ENCODE measurements around the gene TAPBPL.
"Not testable (repeated sequence)": the region's sequence is repeated elsewhere in the genome, so short reads cannot be mapped to it uniquely, and the experiment has no call there.

The TAPBPL gene

DNA sequence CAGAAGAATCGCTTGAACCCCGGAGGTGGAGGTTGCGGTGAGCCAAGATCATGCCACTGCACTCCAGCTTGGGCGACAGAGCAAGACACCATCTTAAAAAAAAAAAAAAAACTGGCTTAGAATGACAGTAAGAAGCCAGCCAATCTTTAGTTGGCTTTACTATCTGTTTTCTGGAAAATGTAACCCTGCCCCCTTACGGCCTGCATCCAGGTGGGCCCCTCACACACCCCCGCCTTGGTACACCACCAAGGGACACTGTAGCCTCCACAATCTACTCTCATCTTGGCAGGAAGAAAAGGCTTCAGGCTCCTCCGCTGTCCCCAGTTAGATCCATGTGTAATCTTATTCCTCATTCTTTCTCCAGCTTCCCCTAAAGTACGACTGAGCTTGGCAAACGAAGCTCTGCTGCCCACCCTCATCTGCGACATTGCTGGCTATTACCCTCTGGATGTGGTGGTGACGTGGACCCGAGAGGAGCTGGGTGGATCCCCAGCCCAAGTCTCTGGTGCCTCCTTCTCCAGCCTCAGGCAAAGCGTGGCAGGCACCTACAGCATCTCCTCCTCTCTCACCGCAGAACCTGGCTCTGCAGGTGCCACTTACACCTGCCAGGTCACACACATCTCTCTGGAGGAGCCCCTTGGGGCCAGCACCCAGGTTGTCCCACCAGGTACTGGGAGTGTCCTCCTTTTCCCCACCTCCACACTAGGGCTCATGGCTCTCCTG lies 6.6 kb downstream of the TAPBPL start:
- peaks cover 49% of the 10 kb centered on the region for H3K36me3 ChIP-seq (ENCODE audit: insufficient read depth, low read length)
- no peaks in the 10 kb centered on the region for H3K9me3 ChIP-seq (replicated peaks; ENCODE audit: low read length)
- no peak overlapping the region for H3K9ac ChIP-seq (ENCODE audit: low read depth, low read length)
- no peak overlapping the region for H3K4me3 ChIP-seq (ENCODE audit: low read length)
- no peaks in the 10 kb centered on the region for H3K4me1 ChIP-seq (ENCODE audit: control insufficient read depth, insufficient read depth, low read length)
- no peak overlapping the region for H3K4me2 ChIP-seq (ENCODE audit: low read length)
- H3K27me3 ChIP-seq (ENCODE audit: control insufficient read depth, insufficient read depth, low read length) = no peaks in the 10 kb centered on the region

DNA sequence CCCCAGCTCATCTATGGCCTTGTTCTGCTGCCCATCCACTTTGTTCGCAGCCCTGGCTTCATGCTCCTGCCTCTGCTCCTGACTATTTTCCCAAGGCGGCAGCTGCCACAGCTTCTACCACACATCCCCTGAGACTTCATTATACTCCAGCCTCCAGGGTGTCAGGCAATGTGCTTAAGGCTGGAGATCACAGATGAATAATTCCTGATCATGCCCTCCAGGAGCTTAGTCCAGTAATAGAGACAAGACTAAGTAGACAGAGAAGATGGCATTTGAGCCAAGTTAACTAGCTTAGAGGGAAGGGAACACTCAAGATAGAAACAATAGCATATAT lies 7.1 kb downstream of the TAPBPL start:
- Histone ChIP-seq H3K4me3 (ENCODE audit: low read length) (no peak overlapping the region), H3K4me2 (ENCODE audit: low read length) (no peak overlapping the region), H3K4me1 (ENCODE audit: control insufficient read depth, insufficient read depth, low read length) (no peaks in the 10 kb centered on the region), H3K36me3 (ENCODE audit: insufficient read depth, low read length) (peaks cover 54% of the 10 kb centered on the region), H3K9me3 (replicated peaks; ENCODE audit: low read length) (no peaks in the 10 kb centered on the region), H3K9ac (ENCODE audit: low read depth, low read length) (no peak overlapping the region), H3K27me3 (ENCODE audit: control insufficient read depth, insufficient read depth, low read length) (no peaks in the 10 kb centered on the region)

- Histone ChIP-seq H3K4me3 (ENCODE audit: low read length) (no peak overlapping the region), H3K9ac (ENCODE audit: low read depth, low read length) (no peak overlapping the region), H3K27me3 (ENCODE audit: control insufficient read depth, insufficient read depth, low read length) (no peaks in the 10 kb centered on the region), H3K4me2 (ENCODE audit: low read length) (no peak overlapping the region), H3K9me3 (replicated peaks; ENCODE audit: low read length) (no peaks in the 10 kb centered on the region), H3K4me1 (ENCODE audit: control insufficient read depth, insufficient read depth, low read length) (no peaks in the 10 kb centered on the region), H3K36me3 (ENCODE audit: insufficient read depth, low read length) (peaks cover 69% of the 10 kb centered on the region)
Measured at GRCh38 chr12:6460751-6461371, 9.0 kb downstream of the TAPBPL start.

DNA sequence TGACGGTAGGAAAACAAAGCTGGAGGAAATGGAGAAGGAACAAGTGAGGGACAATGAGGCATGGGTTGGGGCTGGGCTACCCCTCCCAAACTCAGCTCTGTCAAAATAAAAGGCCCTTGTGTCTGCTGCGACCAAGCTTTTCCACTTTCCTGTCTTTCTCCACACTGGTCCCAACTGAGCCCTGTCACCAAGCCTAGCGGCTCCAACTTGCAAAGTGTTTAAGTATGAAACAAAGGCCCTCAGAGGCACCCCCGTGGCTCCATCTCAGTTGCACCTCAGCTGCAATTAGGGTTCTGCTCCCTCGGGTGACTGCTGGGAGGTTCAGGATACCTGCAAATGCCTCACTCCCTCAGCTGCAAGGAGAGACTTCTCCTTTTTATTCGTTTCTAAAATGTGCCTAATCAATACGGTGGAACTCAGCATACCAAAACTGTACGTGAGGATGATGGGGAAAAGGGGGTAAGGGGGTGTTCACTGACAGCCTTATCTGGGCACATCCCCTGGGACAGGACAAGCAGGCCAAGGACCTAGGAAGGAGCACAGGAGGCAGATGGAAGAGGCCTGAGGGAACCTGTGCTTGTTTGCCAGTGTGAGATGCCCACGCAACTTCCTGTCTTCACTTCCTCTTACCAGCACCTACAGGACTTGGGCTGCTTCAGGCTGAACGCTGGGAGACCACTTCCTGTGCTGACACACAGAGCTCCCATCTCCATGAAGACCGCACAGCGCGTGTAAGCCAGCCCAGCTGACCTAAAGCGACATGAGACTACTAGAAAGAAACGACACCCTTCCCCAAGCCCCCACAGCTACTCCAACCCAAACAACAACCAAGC lies 9.8 kb downstream of the TAPBPL start:
- Histone ChIP-seq H3K4me2 (ENCODE audit: low read length) (no peak overlapping the region), H3K9ac (ENCODE audit: low read depth, low read length) (no peak overlapping the region), H3K9me3 (replicated peaks; ENCODE audit: low read length) (no peaks in the 10 kb centered on the region), H3K4me3 (ENCODE audit: low read length) (no peak overlapping the region), H3K4me1 (ENCODE audit: control insufficient read depth, insufficient read depth, low read length) (no peaks in the 10 kb centered on the region), H3K36me3 (ENCODE audit: insufficient read depth, low read length) (peaks cover 75% of the 10 kb centered on the region), H3K27me3 (ENCODE audit: control insufficient read depth, insufficient read depth, low read length) (no peaks in the 10 kb centered on the region)

- Histone ChIP-seq H3K27me3 (ENCODE audit: control insufficient read depth, insufficient read depth, low read length) (no peaks in the 10 kb centered on the region), H3K36me3 (ENCODE audit: insufficient read depth, low read length) (peaks cover 72% of the 10 kb centered on the region), H3K9me3 (replicated peaks; ENCODE audit: low read length) (no peaks in the 10 kb centered on the region), H3K4me1 (ENCODE audit: control insufficient read depth, insufficient read depth, low read length) (no peaks in the 10 kb centered on the region), H3K4me2 (ENCODE audit: low read length) (no peak overlapping the region), H3K9ac (ENCODE audit: low read depth, low read length) (no peak overlapping the region), H3K4me3 (ENCODE audit: low read length) (no peak overlapping the region)
Measured at GRCh38 chr12:6462234-6462995, 10.6 kb downstream of the TAPBPL start.

GRCh38 chr12:6463216-6463615 lies 11.4 kb downstream of the TAPBPL start:
- Histone ChIP-seq H3K4me3 (ENCODE audit: low read length) (no peak overlapping the region), H3K9ac (ENCODE audit: low read depth, low read length) (no peak overlapping the region), H3K36me3 (ENCODE audit: insufficient read depth, low read length) (peaks cover 66% of the 10 kb centered on the region), H3K4me1 (ENCODE audit: control insufficient read depth, insufficient read depth, low read length) (peaks cover 5% of the 10 kb centered on the region), H3K9me3 (replicated peaks; ENCODE audit: low read length) (no peaks in the 10 kb centered on the region), H3K27me3 (ENCODE audit: control insufficient read depth, insufficient read depth, low read length) (no peaks in the 10 kb centered on the region), H3K4me2 (ENCODE audit: low read length) (no peak overlapping the region)

DNA sequence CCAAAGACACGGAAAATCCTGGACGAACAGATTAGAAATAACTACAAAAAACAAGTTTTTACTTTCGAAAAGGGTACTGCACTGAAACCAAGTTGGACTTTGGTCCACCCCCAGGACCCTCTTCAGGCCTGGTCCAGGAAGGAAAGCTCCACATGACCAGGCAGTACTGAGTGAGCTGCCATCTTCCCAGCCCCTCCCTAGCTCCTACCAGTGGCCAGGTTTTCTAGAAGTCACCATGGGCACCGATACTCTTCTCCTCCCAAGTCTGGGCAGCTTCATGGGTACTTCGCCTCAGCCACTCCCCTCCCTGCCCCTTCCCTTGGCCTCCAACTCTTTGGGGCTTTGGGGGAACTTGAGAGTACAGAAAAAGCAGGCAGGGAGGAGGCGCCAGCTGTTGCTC lies 12.0 kb downstream of the TAPBPL start:
- Histone ChIP-seq H3K4me1 (ENCODE audit: control insufficient read depth, insufficient read depth, low read length) (peaks cover 11% of the 10 kb centered on the region), H3K9ac (ENCODE audit: low read depth, low read length) (no peak overlapping the region), H3K9me3 (replicated peaks; ENCODE audit: low read length) (no peaks in the 10 kb centered on the region), H3K36me3 (ENCODE audit: insufficient read depth, low read length) (peaks cover 60% of the 10 kb centered on the region), H3K27me3 (ENCODE audit: control insufficient read depth, insufficient read depth, low read length) (no peaks in the 10 kb centered on the region), H3K4me3 (ENCODE audit: low read length) (no peak overlapping the region), H3K4me2 (ENCODE audit: low read length) (no peak overlapping the region)

DNA sequence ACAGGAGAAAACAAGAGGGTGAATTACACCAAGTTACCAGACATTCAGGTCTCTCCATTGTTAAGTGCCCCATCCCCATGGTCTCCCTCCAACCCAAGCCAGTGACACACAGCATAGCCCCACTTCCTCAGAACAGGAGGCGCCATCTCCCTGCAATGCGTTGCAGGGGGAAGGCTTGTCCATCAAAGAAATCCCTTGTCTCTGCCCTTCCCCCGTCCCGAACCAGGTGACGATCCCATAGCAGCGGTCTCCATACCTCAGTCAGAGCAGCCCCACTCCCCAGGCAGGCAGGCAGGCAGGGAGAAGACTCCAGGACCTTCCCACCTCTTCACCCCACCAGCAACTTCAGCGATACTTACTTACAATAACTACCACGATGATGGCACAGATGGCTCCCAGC lies 12.7 kb downstream of the TAPBPL start:
- no peak overlapping the region for H3K4me3 ChIP-seq (ENCODE audit: low read length)
- no peak overlapping the region for H3K4me2 ChIP-seq (ENCODE audit: low read length)
- peaks cover 18% of the 10 kb centered on the region for H3K4me1 ChIP-seq (ENCODE audit: control insufficient read depth, insufficient read depth, low read length)
- H3K9ac ChIP-seq (ENCODE audit: low read depth, low read length) = no peak overlapping the region
- H3K27me3 ChIP-seq (ENCODE audit: control insufficient read depth, insufficient read depth, low read length) = no peaks in the 10 kb centered on the region
- H3K9me3 ChIP-seq (replicated peaks; ENCODE audit: low read length) = no peaks in the 10 kb centered on the region
- H3K36me3 ChIP-seq (ENCODE audit: insufficient read depth, low read length) = peaks cover 60% of the 10 kb centered on the region

GRCh38 chr12:6465467-6466183 lies 13.8 kb downstream of the TAPBPL start:
- H3K27me3 ChIP-seq (ENCODE audit: control insufficient read depth, insufficient read depth, low read length) = no peaks in the 10 kb centered on the region
- no peaks in the 10 kb centered on the region for H3K9me3 ChIP-seq (replicated peaks; ENCODE audit: low read length)
- H3K36me3 ChIP-seq (ENCODE audit: insufficient read depth, low read length) = peaks cover 55% of the 10 kb centered on the region
- H3K4me1 ChIP-seq (ENCODE audit: control insufficient read depth, insufficient read depth, low read length) = peaks cover 22% of the 10 kb centered on the region
- no peak overlapping the region for H3K4me3 ChIP-seq (ENCODE audit: low read length)
- no peak overlapping the region for H3K4me2 ChIP-seq (ENCODE audit: low read length)
- H3K9ac ChIP-seq (ENCODE audit: low read depth, low read length) = no peak overlapping the region

GRCh38 chr12:6466184-6466573 lies 14.3 kb downstream of the TAPBPL start:
- Histone ChIP-seq H3K27me3 (ENCODE audit: control insufficient read depth, insufficient read depth, low read length) (no peaks in the 10 kb centered on the region), H3K9ac (ENCODE audit: low read depth, low read length) (no peak overlapping the region), H3K4me2 (ENCODE audit: low read length) (no peak overlapping the region), H3K9me3 (replicated peaks; ENCODE audit: low read length) (no peaks in the 10 kb centered on the region), H3K36me3 (ENCODE audit: insufficient read depth, low read length) (peaks cover 49% of the 10 kb centered on the region), H3K4me3 (ENCODE audit: low read length) (no peak overlapping the region), H3K4me1 (ENCODE audit: control insufficient read depth, insufficient read depth, low read length) (peaks cover 24% of the 10 kb centered on the region)

DNA sequence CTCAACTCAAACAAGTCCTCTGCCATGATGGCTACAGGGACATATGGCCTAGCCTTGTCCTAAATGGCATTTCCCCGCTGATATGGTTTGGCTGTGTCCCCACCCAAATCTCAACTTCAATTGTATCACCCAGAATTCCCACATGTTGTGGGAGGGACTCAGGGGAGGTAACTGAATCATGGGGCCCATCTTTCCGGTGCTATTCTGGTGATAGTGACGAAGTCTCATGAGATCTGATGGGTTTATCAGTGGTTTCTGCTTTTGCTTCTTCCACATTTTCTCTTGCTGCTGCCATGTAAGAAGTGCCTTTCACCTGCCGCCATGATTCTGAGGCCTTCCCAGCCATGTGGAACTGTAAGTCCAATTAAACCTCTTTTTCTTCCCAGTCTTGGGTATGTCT lies 14.9 kb downstream of the TAPBPL start:
- peaks cover 44% of the 10 kb centered on the region for H3K36me3 ChIP-seq (ENCODE audit: insufficient read depth, low read length)
- H3K9me3 ChIP-seq (replicated peaks; ENCODE audit: low read length); H3K27me3 ChIP-seq (ENCODE audit: control insufficient read depth, insufficient read depth, low read length); H3K4me3 ChIP-seq (ENCODE audit: low read length); H3K9ac ChIP-seq (ENCODE audit: low read depth, low read length); H3K4me2 ChIP-seq (ENCODE audit: low read length): not testable (repeated sequence)
- peaks cover 26% of the 10 kb centered on the region for H3K4me1 ChIP-seq (ENCODE audit: control insufficient read depth, insufficient read depth, low read length)

All from skeletal muscle satellite cell (primary cell).